HL-60 (cell line): ENCODE measurements around the gene NUDCD3.

ENCODE experiments used
- DNase-seq, 2 experiments: peaks; one replicate each; pipeline ENCODE4 v3.0.0-alpha.2; 2010 to 2020; ENCODE audit warnings: low read depth in 1 of 2, low spot score in 1 of 2
- H3K27ac ChIP-seq: fragments of 250-450 bp; sonication (Bioruptor Pico); replicated peaks from 2 replicates; pipeline ENCODE4 v1.5.1; 2020; ENCODE audit warnings: mild to moderate bottlenecking, moderate library complexity
- H3K27me3 ChIP-seq: fragments of 250-450 bp; sonication (Bioruptor Pico); 2 replicates; pipeline ENCODE4 v1.5.1; 2021; ENCODE audit warnings: mild to moderate bottlenecking, moderate library complexity; ENCODE audit not compliant: insufficient read depth, poor library complexity, severe bottlenecking
- H3K4me3 ChIP-seq: replicated peaks from 2 replicates; pipeline ENCODE4 v1.5.1; 2011; ENCODE audit warnings: mild to moderate bottlenecking, control low read depth, low read length; ENCODE audit not compliant: insufficient read depth
- CTCF ChIP-seq: IDR thresholded peaks from one replicate; pipeline ENCODE4 v1.5.1; 2011; ENCODE audit warnings: low read length, control low read depth, inconsistent platforms; ENCODE audit not compliant: insufficient read depth
- GABPA ChIP-seq: IDR thresholded peaks from 2 replicates; pipeline ENCODE4 v1.6.1; 2012; ENCODE audit warnings: low read depth
- POLR2AphosphoS5 ChIP-seq: IDR thresholded peaks from 2 replicates; pipeline ENCODE4 v1.6.1; 2012; ENCODE audit warnings: low read depth
- REST ChIP-seq: IDR thresholded peaks from 2 replicates; pipeline ENCODE4 v1.6.1; 2012; ENCODE audit warnings: low read depth; ENCODE audit not compliant: insufficient replicate concordance
- SPI1 ChIP-seq: IDR thresholded peaks from 2 replicates; pipeline ENCODE4 v1.6.1; 2012; ENCODE audit warnings: low read depth, mild to moderate bottlenecking, borderline replicate concordance

Gene NUDCD3

GRCh38 chr7:44353668-44354067 lies 136.8 kb downstream of the NUDCD3 start:
- Histone ChIP-seq H3K4me3 (no peak overlapping the region), H3K27me3 (peaks cover 2% of the 10 kb centered on the region), H3K27ac (no peak overlapping the region)
- no peak for TF ChIP-seq GABPA
- no peak for DNase-seq

- Histone ChIP-seq H3K4me3 (no peak overlapping the region), H3K27ac (no peak overlapping the region), H3K27me3 (no peaks in the 10 kb centered on the region)
- DNase-seq: no peak
- TF ChIP-seq CTCF (no peak), REST (no peak), GABPA (no peak), SPI1 (no peak), POLR2AphosphoS5 (no peak)
Measured at GRCh38 chr7:44348851-44349781, 141.3 kb downstream of the NUDCD3 start.

GRCh38 chr7:44348300-44348699 lies 142.2 kb downstream of the NUDCD3 start:
- peak in 1 of 2 experiments; percentile 23 for DNase-seq
- H3K27ac ChIP-seq: no peak overlapping the region
- H3K27me3 ChIP-seq: no peaks in the 10 kb centered on the region
- TF ChIP-seq POLR2AphosphoS5 (no peak), GABPA (no peak), CTCF (no peak), SPI1 (no peak), REST (no peak)
- no peak overlapping the region for H3K4me3 ChIP-seq

GRCh38 chr7:44347546-44348114 lies 142.8 kb downstream of the NUDCD3 start:
- H3K27me3 ChIP-seq: no peaks in the 10 kb centered on the region
- H3K27ac ChIP-seq: no peak overlapping the region
- no peak for DNase-seq
- H3K4me3 ChIP-seq: no peak overlapping the region
- TF ChIP-seq GABPA (no peak), SPI1 (no peak), CTCF (no peak), POLR2AphosphoS5 (no peak), REST (no peak)
